GM12878 (cell line): ENCODE data around the gene CMYA5. TPM values are rescaled to one million over a fixed set of nuclear protein-coding genes. Genes with fewer than 3 reads are reported as not detected.

Source experiments
- ATAC-seq: fragments of 200-7000 bp; cut with Tn5 transposase; 3 replicates; pipeline ENCODE4 v1.9.1; 2020; ENCODE audit warnings: mild to moderate bottlenecking, moderate library complexity
- BruUV-seq: library from RNA; stranded (reverse); fragments of 400-500 nt; replicated peaks from 2 replicates; lab custom pipeline; 2021; lab: Mats Ljungman, UMichigan
- CTCF ChIA-PET: fragments of 300-600 bp; sonication (Branson Sonifier 250); formaldehyde crosslinking; extraction: SDS; loops from one replicate; lab custom pipeline; 2021; ENCODE audit warnings: inconsistent platforms; lab: Yijun Ruan, JAX
- POLR2A ChIA-PET: fragments of 350-600 bp; formaldehyde crosslinking; extraction: SDS; loops from one replicate; lab custom pipeline; 2021; ENCODE audit warnings: inconsistent platforms; lab: Charles Lee
- RAD21 ChIA-PET: fragments of 300-600 bp; sonication (Branson Sonifier 250); formaldehyde crosslinking; loops from one replicate; lab custom pipeline; 2023; ENCODE audit warnings: antibody characterized with exemption; ENCODE audit not compliant: unreplicated experiment; lab: Charles Lee
- SMC1A ChIA-PET: fragments of 300-600 bp; sonication (Branson Sonifier 250); formaldehyde crosslinking; loops from one replicate; lab custom pipeline; 2023; ENCODE audit not compliant: unreplicated experiment, uncharacterized antibody; lab: Charles Lee
- DNase-seq: peaks from one replicate; pipeline ENCODE4 v3.0.0-alpha.2; 2011; ENCODE audit warnings: low read depth, low spot score
- FAIRE-seq: peaks from 3 replicates; lab custom pipeline; 2011; peaks lifted over from hg19 to GRCh38; lab: Jason Lieb, UNC
- H2AFZ ChIP-seq: 2 replicates; pipeline ENCODE4 v1.6.0; 2011; ENCODE audit warnings: low read depth, low read length, control low read depth; ENCODE audit not compliant: control insufficient read depth
- H3K27ac ChIP-seq: 2 replicates; pipeline ENCODE4 v1.5.1; 2011; ENCODE audit warnings: control low read depth; ENCODE audit not compliant: control insufficient read depth, insufficient read depth
- H3K27me3 ChIP-seq, 2 experiments: replicated peaks in 1 of 2; 2 replicates each; pipeline versions ENCODE4 v1.6.0 to v1.6.1; 2011; ENCODE audit warnings: low read length in 1 of 2; ENCODE audit not compliant: control insufficient read depth in 2 of 2, insufficient read depth in 2 of 2
- H3K36me3 ChIP-seq, 2 experiments: 2 replicates each; pipeline ENCODE4 v1.5.1; 2011; ENCODE audit warnings: low read length in 1 of 2; ENCODE audit not compliant: control insufficient read depth in 2 of 2, insufficient read depth in 2 of 2
- H3K4me1 ChIP-seq: 2 replicates; pipeline ENCODE4 v1.6.1; 2011; ENCODE audit warnings: mild to moderate bottlenecking, low read length, moderate library complexity, mixed read lengths; ENCODE audit not compliant: control insufficient read depth, insufficient read depth
- H3K4me2 ChIP-seq: 2 replicates; pipeline ENCODE4 v1.6.0; 2011; ENCODE audit warnings: control low read depth; ENCODE audit not compliant: control insufficient read depth, insufficient read depth
- H3K4me3 ChIP-seq: fragments of 200-600 bp; sonication (generic); 2 replicates; pipeline ENCODE4 v1.5.1; 2016
- H3K79me2 ChIP-seq: 2 replicates; pipeline ENCODE4 v1.6.0; 2011; ENCODE audit warnings: low read length; ENCODE audit not compliant: control insufficient read depth, insufficient read depth
- H3K9ac ChIP-seq: 2 replicates; pipeline ENCODE4 v1.8.0; 2011; ENCODE audit warnings: low read length, control low read depth, mixed read lengths; ENCODE audit not compliant: control insufficient read depth, insufficient read depth
- H3K9me3 ChIP-seq: replicated peaks from 3 replicates; pipeline ENCODE4 v1.5.1; 2011; ENCODE audit warnings: mild to moderate bottlenecking, low read length; ENCODE audit not compliant: control insufficient read depth, insufficient read depth
- H4K20me1 ChIP-seq: 2 replicates; pipeline ENCODE4 v1.6.0; 2011; ENCODE audit not compliant: control insufficient read depth, insufficient read depth
- CHD2 ChIP-seq: IDR thresholded peaks from 2 replicates; pipeline ENCODE4 v1.6.1; 2011; ENCODE audit warnings: low read depth, low read length, improper control_type of control experiment, borderline replicate concordance
- HDGF ChIP-seq: fragments of 450-650 bp; IDR thresholded peaks from 2 replicates; pipeline ENCODE4 v1.6.1; 2016; ENCODE audit warnings: antibody characterized with exemption
- PAX8 ChIP-seq: fragments of 450-650 bp; IDR thresholded peaks from 2 replicates; pipeline ENCODE4 v1.6.1; 2017; ENCODE audit warnings: mild to moderate bottlenecking, moderate library complexity
- RELA ChIP-seq: fragments of 450-650 bp; IDR thresholded peaks from 2 replicates; pipeline ENCODE4 v1.8.0; 2014; ENCODE audit warnings: borderline replicate concordance; ENCODE audit not compliant: partially characterized antibody
- RFX5 ChIP-seq: IDR thresholded peaks from 2 replicates; pipeline ENCODE4 v1.6.1; 2011; ENCODE audit warnings: low read depth, low read length, improper control_type of control experiment
- SMAD1 ChIP-seq: fragments of 450-650 bp; IDR thresholded peaks from 2 replicates; pipeline ENCODE4 v1.6.1; 2018; ENCODE audit warnings: mild to moderate bottlenecking, low read depth; ENCODE audit not compliant: partially characterized antibody
- SREBF2 ChIP-seq: IDR thresholded peaks from 2 replicates; pipeline ENCODE4 v1.6.1; 2012; ENCODE audit warnings: mild to moderate bottlenecking, low read length
- TBL1XR1 ChIP-seq: IDR thresholded peaks from 2 replicates; pipeline ENCODE4 v1.6.1; 2012; ENCODE audit warnings: low read depth, low read length, improper control_type of control experiment
- WGBS: methylation state at CpG from one replicate; pipeline ENCODE4 v1.1.6; 2016; ENCODE audit warnings: low lambda C conversion rate; ENCODE audit not compliant: insufficient replicate concordance, insufficient coverage; ENCODE audit errors: missing lambda C conversion rate; 5-methylcytosine and 5-hydroxymethylcytosine counted together
- in situ Hi-C: fragments of 300-500 bp; cut with MboI; formaldehyde crosslinking; loops from 9 replicates; pipeline ENCODE4 v1.14.3; 2018; ENCODE audit warnings: mixed read lengths
- intact Hi-C: fragments of 100-400 bp; cut with micrococcal nuclease; formaldehyde crosslinking; loops from one replicate; pipeline ENCODE4 v1.14.2; 2022; ENCODE audit not compliant: unreplicated experiment
- polyA plus RNA-seq, 11 experiments: library from polyadenylated mRNA; depleted of rRNA in 4 of 11; unstranded in 6 of 11; stranded (reverse) in 5 of 11; fragments of >200 nt; fragmentation: Nextera tagmentation in 4 of 11; fragmentation: Illumina TruSeq in 1 of 11; extraction: Ambion mirVana in 4 of 11; extraction: Trizol in 1 of 11; gene quantifications; 1 replicate in 1 of 11; 2 replicates in 10 of 11; pipeline versions ENCODE4 v1.2.1 to v1.2.3, GENCODE V29; 2011 to 2016; ENCODE audit warnings: inconsistent platforms in 2 of 11, missing spikeins in 2 of 11, low read depth in 1 of 11
- total RNA-seq, 4 experiments: library from RNA; depleted of rRNA in 3 of 4; stranded (reverse); fragments of >200 nt in 3 of 4; fragmentation: Illumina TruSeq in 1 of 4; extraction: Trizol in 1 of 4; gene quantifications; 2 replicates each; pipeline versions ENCODE4 v1.2.1 to v1.2.3, GENCODE V29; 2013 to 2021
- TF ChIP-seq, protein P1 (sequence below): fragments of 450-650 bp; formaldehyde crosslinking; IDR thresholded peaks from 2 replicates; pipeline ENCODE4 v1.4.0; 2020; ENCODE audit warnings: mild to moderate bottlenecking, moderate library complexity
- TF ChIP-seq, protein P2 (sequence below): IDR thresholded peaks from 2 replicates; pipeline ENCODE4 v1.6.1; 2011; ENCODE audit warnings: low read depth, mild to moderate bottlenecking, low read length, moderate library complexity, borderline replicate concordance; ENCODE audit errors: extremely low read depth
- TF ChIP-seq, protein P3 (sequence below): fragments of 450-650 bp; IDR thresholded peaks from 2 replicates; pipeline ENCODE4 v1.6.1; 2016; ENCODE audit warnings: mild to moderate bottlenecking
- TF ChIP-seq, protein P4 (sequence below): IDR thresholded peaks from 2 replicates; pipeline ENCODE4 v1.6.1; 2011; ENCODE audit warnings: mild to moderate bottlenecking, low read depth, low read length, moderate library complexity; ENCODE audit not compliant: insufficient replicate concordance
- TF ChIP-seq, protein P5 (sequence below): fragments of 450-650 bp; IDR thresholded peaks from 2 replicates; pipeline ENCODE4 v1.6.1; 2017; ENCODE audit warnings: mild to moderate bottlenecking

The CMYA5 gene
- total and polyA plus RNA-seq, 10 of the 15 experiments (the other 5 are each of a cell fraction or from before 2014, with no cell fraction given): 0.01 to 0.34 (median 0.16) TPM; not detected in 1

DNA sequence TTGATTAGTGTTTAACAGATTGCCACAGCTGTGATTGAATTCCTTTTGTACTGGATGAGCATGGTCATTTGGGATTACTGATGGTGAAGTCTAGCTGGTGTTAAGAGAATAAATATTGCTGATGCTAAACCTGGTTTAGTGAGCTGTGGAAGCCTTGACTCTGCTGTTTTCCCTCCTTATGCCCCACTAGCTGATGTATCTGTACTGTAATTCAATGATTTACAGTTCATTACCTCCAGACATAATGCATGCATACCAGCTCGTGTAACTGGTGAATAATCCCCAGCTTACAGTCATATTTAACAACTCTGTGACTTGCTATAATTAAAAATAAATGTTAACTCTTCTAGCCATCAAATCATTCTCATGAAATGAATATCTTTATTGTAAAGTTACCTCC lies 1.7 kb upstream of the CMYA5 start:
- ATAC-seq: no peak
- Histone ChIP-seq H4K20me1 (no peaks in the 10 kb centered on the region), H3K79me2 (no peaks in the 10 kb centered on the region), H3K36me3 (peaks cover 4% of the 10 kb centered on the region in 2 experiments; a peak in 3 of 4 replicates), H3K27ac (no peak overlapping the region), H3K9me3 (no peaks in the 10 kb centered on the region), H3K4me2 (no peak overlapping the region), H3K9ac (no peak overlapping the region), H3K27me3 (no peaks in the 10 kb centered on the region), H3K4me3 (no peak overlapping the region), H2AFZ (no peak overlapping the region), H3K4me1 (no peaks in the 10 kb centered on the region)
- 80% methylated on average over 1 of the region's 1 CpG for WGBS
- ChIA-PET CTCF (no interaction called here), SMC1A (interaction anchor here (0.6 kb wide), 1 partner anchor 57 kb away, joined by 3 read pairs; no protein-coding TSS in a partner anchor), RAD21 (no interaction called here), POLR2A (no interaction called here)
- intact Hi-C loops (no loop called here), in situ Hi-C loops (no loop called here)
- BruUV-seq: no TSS peak
- TF ChIP-seq TBL1XR1 (no peak), CHD2 (no peak), SMAD1 (no peak), SREBF2 (no peak), PAX8 (no peak), RELA (no peak), HDGF (no peak), RFX5 (no peak)
- TF ChIP-seq, protein P1, sequence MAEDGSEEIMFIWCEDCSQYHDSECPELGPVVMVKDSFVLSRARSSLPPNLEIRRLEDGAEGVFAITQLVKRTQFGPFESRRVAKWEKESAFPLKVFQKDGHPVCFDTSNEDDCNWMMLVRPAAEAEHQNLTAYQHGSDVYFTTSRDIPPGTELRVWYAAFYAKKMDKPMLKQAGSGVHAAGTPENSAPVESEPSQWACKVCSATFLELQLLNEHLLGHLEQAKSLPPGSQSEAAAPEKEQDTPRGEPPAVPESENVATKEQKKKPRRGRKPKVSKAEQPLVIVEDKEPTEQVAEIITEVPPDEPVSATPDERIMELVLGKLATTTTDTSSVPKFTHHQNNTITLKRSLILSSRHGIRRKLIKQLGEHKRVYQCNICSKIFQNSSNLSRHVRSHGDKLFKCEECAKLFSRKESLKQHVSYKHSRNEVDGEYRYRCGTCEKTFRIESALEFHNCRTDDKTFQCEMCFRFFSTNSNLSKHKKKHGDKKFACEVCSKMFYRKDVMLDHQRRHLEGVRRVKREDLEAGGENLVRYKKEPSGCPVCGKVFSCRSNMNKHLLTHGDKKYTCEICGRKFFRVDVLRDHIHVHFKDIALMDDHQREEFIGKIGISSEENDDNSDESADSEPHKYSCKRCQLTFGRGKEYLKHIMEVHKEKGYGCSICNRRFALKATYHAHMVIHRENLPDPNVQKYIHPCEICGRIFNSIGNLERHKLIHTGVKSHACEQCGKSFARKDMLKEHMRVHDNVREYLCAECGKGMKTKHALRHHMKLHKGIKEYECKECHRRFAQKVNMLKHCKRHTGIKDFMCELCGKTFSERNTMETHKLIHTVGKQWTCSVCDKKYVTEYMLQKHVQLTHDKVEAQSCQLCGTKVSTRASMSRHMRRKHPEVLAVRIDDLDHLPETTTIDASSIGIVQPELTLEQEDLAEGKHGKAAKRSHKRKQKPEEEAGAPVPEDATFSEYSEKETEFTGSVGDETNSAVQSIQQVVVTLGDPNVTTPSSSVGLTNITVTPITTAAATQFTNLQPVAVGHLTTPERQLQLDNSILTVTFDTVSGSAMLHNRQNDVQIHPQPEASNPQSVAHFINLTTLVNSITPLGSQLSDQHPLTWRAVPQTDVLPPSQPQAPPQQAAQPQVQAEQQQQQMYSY (CRISPR knock-in tag): no peak
- TF ChIP-seq, protein P2, sequence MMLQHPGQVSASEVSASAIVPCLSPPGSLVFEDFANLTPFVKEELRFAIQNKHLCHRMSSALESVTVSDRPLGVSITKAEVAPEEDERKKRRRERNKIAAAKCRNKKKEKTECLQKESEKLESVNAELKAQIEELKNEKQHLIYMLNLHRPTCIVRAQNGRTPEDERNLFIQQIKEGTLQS: no peak
- TF ChIP-seq, protein P3, sequence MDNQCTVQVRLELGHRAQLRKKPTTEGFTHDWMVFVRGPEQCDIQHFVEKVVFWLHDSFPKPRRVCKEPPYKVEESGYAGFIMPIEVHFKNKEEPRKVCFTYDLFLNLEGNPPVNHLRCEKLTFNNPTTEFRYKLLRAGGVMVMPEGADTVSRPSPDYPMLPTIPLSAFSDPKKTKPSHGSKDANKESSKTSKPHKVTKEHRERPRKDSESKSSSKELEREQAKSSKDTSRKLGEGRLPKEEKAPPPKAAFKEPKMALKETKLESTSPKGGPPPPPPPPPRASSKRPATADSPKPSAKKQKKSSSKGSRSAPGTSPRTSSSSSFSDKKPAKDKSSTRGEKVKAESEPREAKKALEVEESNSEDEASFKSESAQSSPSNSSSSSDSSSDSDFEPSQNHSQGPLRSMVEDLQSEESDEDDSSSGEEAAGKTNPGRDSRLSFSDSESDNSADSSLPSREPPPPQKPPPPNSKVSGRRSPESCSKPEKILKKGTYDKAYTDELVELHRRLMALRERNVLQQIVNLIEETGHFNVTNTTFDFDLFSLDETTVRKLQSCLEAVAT: no peak
- TF ChIP-seq, protein P4, sequence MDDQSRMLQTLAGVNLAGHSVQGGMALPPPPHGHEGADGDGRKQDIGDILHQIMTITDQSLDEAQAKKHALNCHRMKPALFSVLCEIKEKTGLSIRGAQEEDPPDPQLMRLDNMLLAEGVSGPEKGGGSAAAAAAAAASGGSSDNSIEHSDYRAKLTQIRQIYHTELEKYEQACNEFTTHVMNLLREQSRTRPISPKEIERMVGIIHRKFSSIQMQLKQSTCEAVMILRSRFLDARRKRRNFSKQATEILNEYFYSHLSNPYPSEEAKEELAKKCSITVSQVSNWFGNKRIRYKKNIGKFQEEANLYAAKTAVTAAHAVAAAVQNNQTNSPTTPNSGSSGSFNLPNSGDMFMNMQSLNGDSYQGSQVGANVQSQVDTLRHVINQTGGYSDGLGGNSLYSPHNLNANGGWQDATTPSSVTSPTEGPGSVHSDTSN: no peak
- TF ChIP-seq, protein P5, sequence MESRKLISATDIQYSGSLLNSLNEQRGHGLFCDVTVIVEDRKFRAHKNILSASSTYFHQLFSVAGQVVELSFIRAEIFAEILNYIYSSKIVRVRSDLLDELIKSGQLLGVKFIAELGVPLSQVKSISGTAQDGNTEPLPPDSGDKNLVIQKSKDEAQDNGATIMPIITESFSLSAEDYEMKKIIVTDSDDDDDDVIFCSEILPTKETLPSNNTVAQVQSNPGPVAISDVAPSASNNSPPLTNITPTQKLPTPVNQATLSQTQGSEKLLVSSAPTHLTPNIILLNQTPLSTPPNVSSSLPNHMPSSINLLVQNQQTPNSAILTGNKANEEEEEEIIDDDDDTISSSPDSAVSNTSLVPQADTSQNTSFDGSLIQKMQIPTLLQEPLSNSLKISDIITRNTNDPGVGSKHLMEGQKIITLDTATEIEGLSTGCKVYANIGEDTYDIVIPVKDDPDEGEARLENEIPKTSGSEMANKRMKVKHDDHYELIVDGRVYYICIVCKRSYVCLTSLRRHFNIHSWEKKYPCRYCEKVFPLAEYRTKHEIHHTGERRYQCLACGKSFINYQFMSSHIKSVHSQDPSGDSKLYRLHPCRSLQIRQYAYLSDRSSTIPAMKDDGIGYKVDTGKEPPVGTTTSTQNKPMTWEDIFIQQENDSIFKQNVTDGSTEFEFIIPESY: no peak
- DNase-seq: no peak
- no peak for FAIRE-seq
